NOMO-1 treated with DMSO at 0.1 percent for 48 hours (cell line): ENCODE measurements around the gene CBLL1.

Experiments
- DNase-seq: peaks from one replicate; lab custom pipeline; 2025; ENCODE audit not compliant: unreplicated experiment; lab: John Stamatoyannopoulos, UW

The CBLL1 gene

GRCh38 chr7:107809179-107809578 is 65.2 kb downstream of the CBLL1 start:
- no peak for DNase-seq

DNA sequence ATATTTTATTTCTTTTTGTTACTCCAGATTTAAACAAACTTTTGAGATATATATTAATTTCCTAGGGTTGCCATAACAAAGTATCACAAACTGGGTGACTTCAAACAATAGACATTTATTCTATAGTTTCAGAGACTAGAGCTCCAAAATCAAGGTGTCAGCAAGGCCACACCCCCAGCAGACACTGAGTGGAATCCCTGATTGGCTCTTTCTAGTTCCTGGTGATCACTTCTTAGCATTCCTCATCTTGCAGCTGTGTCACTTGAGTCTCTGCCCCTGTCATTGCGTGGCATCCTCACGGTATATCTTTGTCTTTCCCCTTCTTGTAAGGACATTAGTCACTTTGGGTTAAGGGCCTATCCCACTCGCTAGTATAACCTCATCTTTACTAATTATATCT is 66.7 kb downstream of the CBLL1 start:
- DNase-seq: no peak
